HEK293T (cell line): ENCODE measurements around the gene COG2.
"Not testable (repeated sequence)": the region's sequence is repeated elsewhere in the genome, so short reads cannot be mapped to it uniquely, and the experiment has no call there.

Experiments
- BHLHE40 ChIP-seq: fragments of 450-650 bp; IDR thresholded peaks from 2 replicates; pipeline ENCODE4 v1.6.1; 2016; ENCODE audit warnings: mild to moderate bottlenecking, moderate library complexity, borderline replicate concordance
- ELF4 ChIP-seq: fragments of 450-650 bp; IDR thresholded peaks from 2 replicates; pipeline ENCODE4 v1.6.1; 2017; ENCODE audit warnings: antibody characterized with exemption
- FOXA1 ChIP-seq: fragments of 450-650 bp; IDR thresholded peaks from 2 replicates; pipeline ENCODE4 v1.6.1; 2016; ENCODE audit warnings: mild to moderate bottlenecking
- FOXK2 ChIP-seq: fragments of 450-650 bp; IDR thresholded peaks from 2 replicates; pipeline ENCODE4 v1.6.1; 2016; ENCODE audit warnings: mild to moderate bottlenecking
- FOXM1 ChIP-seq: fragments of 450-650 bp; IDR thresholded peaks from 2 replicates; pipeline ENCODE4 v1.6.1; 2017; ENCODE audit warnings: mild to moderate bottlenecking, borderline replicate concordance
- SP1 ChIP-seq: fragments of 450-650 bp; IDR thresholded peaks from 2 replicates; pipeline ENCODE4 v1.6.1; 2017
- TARDBP ChIP-seq: fragments of 450-650 bp; IDR thresholded peaks from 2 replicates; pipeline ENCODE4 v1.6.1; 2016
- ZNF384 ChIP-seq: fragments of 450-650 bp; IDR thresholded peaks from 2 replicates; pipeline ENCODE4 v1.6.1; 2016

DNA sequence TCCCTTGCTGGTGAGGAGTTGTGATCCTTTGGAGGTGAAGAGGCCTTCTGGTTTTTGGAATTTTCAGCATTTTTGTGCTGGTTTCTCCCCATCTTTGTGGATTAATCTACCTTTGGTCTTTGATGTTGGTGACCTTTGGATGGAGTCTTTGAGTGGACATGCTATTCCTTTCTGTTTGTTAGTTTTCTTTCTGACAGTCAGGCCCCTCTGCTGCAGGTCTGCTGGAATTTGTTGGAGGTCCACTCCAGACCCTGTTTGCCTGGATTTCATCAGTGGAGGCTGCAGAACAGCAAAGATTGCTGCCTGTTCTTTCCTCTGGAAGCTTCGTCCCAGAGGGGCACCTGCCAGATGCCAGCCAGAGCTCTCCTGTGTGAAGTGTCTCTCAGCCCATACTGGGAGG lies 15.8 kb downstream of the COG2 start:
- not testable (repeated sequence) for TF ChIP-seq TARDBP, BHLHE40, FOXA1, ELF4, FOXK2, FOXM1, ZNF384, SP1
